ENCODE measurements around the gene PRPF8.
"Not testable (repeated sequence)": the region's sequence is repeated elsewhere in the genome, so short reads cannot be mapped to it uniquely, and the experiment has no call there.

PRPF8 gene

GRCh38 chr17:1726626-1727257 is 42.1 kb upstream of the PRPF8 start:
- Histone ChIP-seq H3K36me3 (ENCODE audit: control insufficient read depth in 1 of 2, insufficient read depth in 2 of 2, low read length in 2 of 2) (peaks cover 4 to 29% of the 10 kb centered on the region in 2 donors), H3K9ac (ENCODE audit: low read depth in 1 of 2, low read length in 2 of 2) (no peak overlapping the region), H3K27me3 (ENCODE audit: control insufficient read depth in 1 of 2, insufficient read depth in 2 of 2, low read length in 2 of 2) (no peaks in the 10 kb centered on the region), H3K4me1 (ENCODE audit: control insufficient read depth in 1 of 2, insufficient read depth in 2 of 2, low read length in 2 of 2) (peaks cover 15 to 28% of the 10 kb centered on the region in 2 donors), H3K27ac (ENCODE audit: low read depth, low read length) (no peak overlapping the region), H3K9me3 (ENCODE audit: control insufficient read depth in 1 of 2, low read length in 2 of 2) (no peaks in the 10 kb centered on the region), H3K4me3 (ENCODE audit: low read depth in 1 of 2, low read length in 2 of 2) (no peak overlapping the region)

DNA sequence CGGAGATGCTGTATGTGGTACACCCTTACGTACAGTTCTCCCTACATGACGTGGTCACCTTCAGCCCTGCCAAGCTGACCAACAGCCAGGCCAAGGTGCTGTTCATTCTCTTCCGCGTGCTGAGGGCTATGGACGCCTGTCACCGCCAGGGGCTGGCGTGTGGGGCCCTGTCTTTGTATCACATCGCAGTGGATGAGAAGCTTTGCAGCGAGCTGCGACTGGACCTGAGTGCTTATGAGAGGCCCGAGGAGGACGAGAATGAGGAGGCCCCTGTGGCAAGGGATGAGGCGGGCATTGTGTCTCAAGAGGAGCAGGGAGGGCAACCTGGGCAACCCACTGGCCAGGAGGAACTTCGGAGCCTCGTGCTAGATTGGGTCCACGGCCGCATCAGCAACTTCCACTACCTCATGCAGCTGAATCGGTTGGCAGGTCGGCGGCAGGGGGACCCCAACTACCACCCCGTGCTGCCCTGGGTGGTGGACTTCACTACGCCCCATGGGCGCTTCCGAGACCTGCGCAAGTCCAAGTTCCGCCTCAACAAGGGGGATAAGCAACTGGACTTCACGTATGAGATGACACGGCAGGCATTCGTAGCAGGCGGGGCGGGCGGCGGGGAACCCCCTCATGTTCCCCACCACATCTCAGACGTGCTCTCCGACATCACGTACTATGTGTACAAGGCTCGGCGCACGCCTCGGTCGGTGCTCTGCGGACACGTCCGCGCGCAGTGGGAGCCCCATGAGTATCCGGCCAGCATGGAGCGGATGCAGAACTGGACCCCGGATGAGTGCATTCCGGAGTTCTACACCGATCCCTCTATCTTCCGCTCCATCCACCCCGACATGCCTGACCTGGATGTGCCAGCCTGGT is 41.2 kb upstream of the PRPF8 start:
- no peaks in the 10 kb centered on the region for H3K9me3 ChIP-seq (ENCODE audit: control insufficient read depth in 1 of 2, low read length in 2 of 2)
- H3K27ac ChIP-seq (ENCODE audit: low read depth, low read length): no peak overlapping the region
- H3K9ac ChIP-seq (ENCODE audit: low read depth in 1 of 2, low read length in 2 of 2): peak overlapping the region; percentile 48 to 57
- H3K4me3 ChIP-seq (ENCODE audit: low read depth in 1 of 2, low read length in 2 of 2): peak overlapping the region; percentile 86 to 88
- peaks cover 4 to 29% of the 10 kb centered on the region in 2 donors for H3K36me3 ChIP-seq (ENCODE audit: control insufficient read depth in 1 of 2, insufficient read depth in 2 of 2, low read length in 2 of 2)
- H3K4me1 ChIP-seq (ENCODE audit: control insufficient read depth in 1 of 2, insufficient read depth in 2 of 2, low read length in 2 of 2): peaks cover 15 to 28% of the 10 kb centered on the region in 2 donors
- H3K27me3 ChIP-seq (ENCODE audit: control insufficient read depth in 1 of 2, insufficient read depth in 2 of 2, low read length in 2 of 2): no peaks in the 10 kb centered on the region

- peak overlapping the region; percentile 86 to 88 for H3K4me3 ChIP-seq (ENCODE audit: low read depth in 1 of 2, low read length in 2 of 2)
- H3K9me3 ChIP-seq (ENCODE audit: control insufficient read depth in 1 of 2, low read length in 2 of 2): no peaks in the 10 kb centered on the region
- peak overlapping the region; percentile 50 for H3K27ac ChIP-seq (ENCODE audit: low read depth, low read length)
- no peaks in the 10 kb centered on the region for H3K27me3 ChIP-seq (ENCODE audit: control insufficient read depth in 1 of 2, insufficient read depth in 2 of 2, low read length in 2 of 2)
- H3K36me3 ChIP-seq (ENCODE audit: control insufficient read depth in 1 of 2, insufficient read depth in 2 of 2, low read length in 2 of 2): peaks cover 4 to 29% of the 10 kb centered on the region in 2 donors
- peak overlapping the region; percentile 48 to 57 for H3K9ac ChIP-seq (ENCODE audit: low read depth in 1 of 2, low read length in 2 of 2)
- H3K4me1 ChIP-seq (ENCODE audit: control insufficient read depth in 1 of 2, insufficient read depth in 2 of 2, low read length in 2 of 2): peaks cover 15 to 24% of the 10 kb centered on the region in 2 donors
Measured at GRCh38 chr17:1724869-1725641, 40.4 kb upstream of the PRPF8 start.

DNA sequence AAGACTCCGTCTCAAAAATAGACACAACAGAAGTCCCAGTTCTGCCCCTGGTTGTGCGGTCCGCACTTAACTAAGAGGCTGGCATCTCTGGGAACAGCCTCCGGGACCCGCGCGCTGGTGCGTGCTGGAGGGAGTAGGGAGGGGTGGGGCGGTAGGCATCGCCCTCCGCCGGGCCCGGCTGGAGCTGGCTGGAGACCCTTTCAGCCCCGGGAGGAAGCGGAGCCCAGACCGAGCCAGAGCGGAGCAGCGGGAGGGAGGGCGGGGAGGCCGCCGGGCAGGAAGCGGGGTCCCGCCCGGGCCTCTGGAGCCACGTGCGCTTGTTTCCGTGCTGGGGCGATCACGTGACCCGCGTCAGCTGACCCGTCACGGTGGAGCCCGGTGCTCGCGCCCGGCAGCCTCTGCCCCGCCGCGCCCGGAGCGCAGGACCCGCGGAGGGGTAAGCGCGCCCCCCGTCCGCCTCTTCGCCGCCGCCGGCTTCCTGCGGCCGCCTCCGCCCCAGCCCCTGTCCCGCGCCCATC is 39.7 kb upstream of the PRPF8 start, which contains the start of gene WDR81:
TSS of gene WDR81 (plus strand) at position 354 of the 518 bp plus-strand sequence. CDS start 256 bp downstream, outside the sequence.
- Histone ChIP-seq H3K4me3 (ENCODE audit: low read depth in 1 of 2, low read length in 2 of 2) (peak within 1 kb of the TSS; percentile 86 to 88), H3K27ac (ENCODE audit: low read depth, low read length) (peak within 1 kb of the TSS; percentile 56), H3K27me3 (ENCODE audit: control insufficient read depth in 1 of 2, insufficient read depth in 2 of 2, low read length in 2 of 2) (no peaks in the 10 kb centered on the region), H3K36me3 (ENCODE audit: control insufficient read depth in 1 of 2, insufficient read depth in 2 of 2, low read length in 2 of 2) (peaks cover 4 to 29% of the 10 kb centered on the region in 2 donors), H3K9ac (ENCODE audit: low read depth in 1 of 2, low read length in 2 of 2) (peak within 1 kb of the TSS; percentile 56 to 63), H3K4me1 (ENCODE audit: control insufficient read depth in 1 of 2, insufficient read depth in 2 of 2, low read length in 2 of 2) (peaks cover 15 to 24% of the 10 kb centered on the region in 2 donors), H3K9me3 (ENCODE audit: control insufficient read depth in 1 of 2, low read length in 2 of 2) (no peaks in the 10 kb centered on the region)

- H3K27me3 ChIP-seq (ENCODE audit: control insufficient read depth in 1 of 2, insufficient read depth in 2 of 2, low read length in 2 of 2); H3K9ac ChIP-seq (ENCODE audit: low read depth in 1 of 2, low read length in 2 of 2); H3K36me3 ChIP-seq (ENCODE audit: control insufficient read depth in 1 of 2, insufficient read depth in 2 of 2, low read length in 2 of 2); H3K4me3 ChIP-seq (ENCODE audit: low read depth in 1 of 2, low read length in 2 of 2); H3K27ac ChIP-seq (ENCODE audit: low read depth, low read length); H3K9me3 ChIP-seq (ENCODE audit: control insufficient read depth in 1 of 2, low read length in 2 of 2): not testable (repeated sequence)
- H3K4me1 ChIP-seq (ENCODE audit: control insufficient read depth in 1 of 2, insufficient read depth in 2 of 2, low read length in 2 of 2): peaks cover 26 to 35% of the 10 kb centered on the region in 2 donors
Measured at GRCh38 chr17:1722022-1722421, 37.4 kb upstream of the PRPF8 start.

GRCh38 chr17:1720856-1721386 is 36.3 kb upstream of the PRPF8 start:
- Histone ChIP-seq H3K4me3 (ENCODE audit: low read depth in 1 of 2, low read length in 2 of 2) (no peak overlapping the region), H3K9ac (ENCODE audit: low read depth in 1 of 2, low read length in 2 of 2) (no peak overlapping the region), H3K27ac (ENCODE audit: low read depth, low read length) (no peak overlapping the region), H3K27me3 (ENCODE audit: control insufficient read depth in 1 of 2, insufficient read depth in 2 of 2, low read length in 2 of 2) (no peaks in the 10 kb centered on the region), H3K36me3 (ENCODE audit: control insufficient read depth in 1 of 2, insufficient read depth in 2 of 2, low read length in 2 of 2) (no peaks in the 10 kb centered on the region), H3K4me1 (ENCODE audit: control insufficient read depth in 1 of 2, insufficient read depth in 2 of 2, low read length in 2 of 2) (peaks cover 25 to 36% of the 10 kb centered on the region in 2 donors), H3K9me3 (ENCODE audit: control insufficient read depth in 1 of 2, low read length in 2 of 2) (no peaks in the 10 kb centered on the region)

- H3K27ac ChIP-seq (ENCODE audit: low read depth, low read length): no peak overlapping the region
- H3K4me1 ChIP-seq (ENCODE audit: control insufficient read depth in 1 of 2, insufficient read depth in 2 of 2, low read length in 2 of 2): peaks cover 24 to 39% of the 10 kb centered on the region in 2 donors
- H3K9ac ChIP-seq (ENCODE audit: low read depth in 1 of 2, low read length in 2 of 2): no peak overlapping the region
- no peak overlapping the region for H3K4me3 ChIP-seq (ENCODE audit: low read depth in 1 of 2, low read length in 2 of 2)
- no peaks in the 10 kb centered on the region for H3K9me3 ChIP-seq (ENCODE audit: control insufficient read depth in 1 of 2, low read length in 2 of 2)
- H3K36me3 ChIP-seq (ENCODE audit: control insufficient read depth in 1 of 2, insufficient read depth in 2 of 2, low read length in 2 of 2): peaks cover 0 to 2% of the 10 kb centered on the region in 2 donors
- H3K27me3 ChIP-seq (ENCODE audit: control insufficient read depth in 1 of 2, insufficient read depth in 2 of 2, low read length in 2 of 2): no peaks in the 10 kb centered on the region
Measured at GRCh38 chr17:1718362-1719165, 33.9 kb upstream of the PRPF8 start.

DNA sequence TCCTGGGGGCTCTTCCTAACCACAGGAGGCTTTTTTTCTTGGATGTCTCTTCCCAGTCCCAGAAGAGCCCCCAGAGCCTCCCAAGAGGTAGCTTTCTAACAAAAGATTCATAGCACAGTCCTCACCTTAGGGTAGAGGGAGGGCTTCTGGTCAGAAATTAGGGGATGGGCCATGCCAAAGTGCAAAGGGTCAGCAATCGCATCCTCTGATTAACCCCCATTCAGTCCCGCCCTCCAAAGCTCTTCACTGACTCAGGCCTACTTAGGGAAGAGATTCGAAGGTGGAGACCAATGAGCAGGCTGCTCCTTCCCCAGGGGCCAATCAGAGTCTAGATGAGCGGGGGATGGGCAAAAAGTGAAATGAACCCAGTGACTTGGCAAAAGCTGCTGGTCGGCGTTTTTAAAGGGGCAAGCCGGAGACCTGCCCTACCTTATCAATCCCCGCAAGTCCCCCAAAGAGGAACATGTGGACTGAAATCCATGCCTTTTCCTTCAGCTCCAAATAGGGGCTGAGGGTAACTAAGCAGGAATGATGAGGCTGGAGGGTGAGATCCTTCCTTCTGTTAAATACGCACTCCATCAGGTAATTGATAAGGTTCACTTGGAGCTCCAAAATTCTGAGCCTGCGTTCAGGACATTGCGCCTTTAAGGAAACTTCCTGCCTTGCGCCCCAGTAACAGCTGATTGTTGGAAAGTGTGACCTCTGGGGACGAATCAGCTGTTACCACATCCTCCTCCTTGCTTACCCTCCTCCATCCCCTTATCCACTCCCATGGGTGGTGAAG is 32.4 kb upstream of the PRPF8 start:
- H3K4me3 ChIP-seq (ENCODE audit: low read depth in 1 of 2, low read length in 2 of 2): peak overlapping the region; percentile 79 to 86
- peaks cover 14 to 16% of the 10 kb centered on the region in 2 donors for H3K36me3 ChIP-seq (ENCODE audit: control insufficient read depth in 1 of 2, insufficient read depth in 2 of 2, low read length in 2 of 2)
- H3K4me1 ChIP-seq (ENCODE audit: control insufficient read depth in 1 of 2, insufficient read depth in 2 of 2, low read length in 2 of 2): peaks cover 39 to 44% of the 10 kb centered on the region in 2 donors
- H3K9ac ChIP-seq (ENCODE audit: low read depth in 1 of 2, low read length in 2 of 2): peak overlapping the region; percentile 89 to 94
- H3K27me3 ChIP-seq (ENCODE audit: control insufficient read depth in 1 of 2, insufficient read depth in 2 of 2, low read length in 2 of 2): no peaks in the 10 kb centered on the region
- no peaks in the 10 kb centered on the region for H3K9me3 ChIP-seq (ENCODE audit: control insufficient read depth in 1 of 2, low read length in 2 of 2)
- peak overlapping the region; percentile 98 for H3K27ac ChIP-seq (ENCODE audit: low read depth, low read length)

Measured in duodenal mucosa (tissue), 2 donors.